GM13976 (cell line): Measurements from ENCODE around the gene GALNT12.

ENCODE experiments used
- DNase-seq: peaks from one replicate; pipeline ENCODE4 v3.0.0; 2012; ENCODE audit warnings: low spot score
- in situ Hi-C: fragments of 300-500 bp; cut with MboI; formaldehyde crosslinking; loops from one replicate; pipeline ENCODE4 v1.12.0; 2022; ENCODE audit warnings: low sequenced_read_pairs, mixed read lengths, inconsistent platforms; ENCODE audit not compliant: unreplicated experiment
- TF ChIP-seq, protein P1 (sequence below): IDR thresholded peaks from 2 replicates; pipeline ENCODE4 v1.5.1; 2012; ENCODE audit warnings: borderline replicate concordance, mild to moderate bottlenecking; ENCODE audit not compliant: insufficient read depth; ENCODE audit errors: extremely low read depth, missing control alignments, control extremely low read depth

The GALNT12 gene

GRCh38 chr9:98856982-98857381 lies 49.5 kb downstream of the GALNT12 start:
- TF ChIP-seq, protein P1, sequence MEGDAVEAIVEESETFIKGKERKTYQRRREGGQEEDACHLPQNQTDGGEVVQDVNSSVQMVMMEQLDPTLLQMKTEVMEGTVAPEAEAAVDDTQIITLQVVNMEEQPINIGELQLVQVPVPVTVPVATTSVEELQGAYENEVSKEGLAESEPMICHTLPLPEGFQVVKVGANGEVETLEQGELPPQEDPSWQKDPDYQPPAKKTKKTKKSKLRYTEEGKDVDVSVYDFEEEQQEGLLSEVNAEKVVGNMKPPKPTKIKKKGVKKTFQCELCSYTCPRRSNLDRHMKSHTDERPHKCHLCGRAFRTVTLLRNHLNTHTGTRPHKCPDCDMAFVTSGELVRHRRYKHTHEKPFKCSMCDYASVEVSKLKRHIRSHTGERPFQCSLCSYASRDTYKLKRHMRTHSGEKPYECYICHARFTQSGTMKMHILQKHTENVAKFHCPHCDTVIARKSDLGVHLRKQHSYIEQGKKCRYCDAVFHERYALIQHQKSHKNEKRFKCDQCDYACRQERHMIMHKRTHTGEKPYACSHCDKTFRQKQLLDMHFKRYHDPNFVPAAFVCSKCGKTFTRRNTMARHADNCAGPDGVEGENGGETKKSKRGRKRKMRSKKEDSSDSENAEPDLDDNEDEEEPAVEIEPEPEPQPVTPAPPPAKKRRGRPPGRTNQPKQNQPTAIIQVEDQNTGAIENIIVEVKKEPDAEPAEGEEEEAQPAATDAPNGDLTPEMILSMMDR = no peak
- in situ Hi-C loops = no loop called here
- no peak for DNase-seq

DNA sequence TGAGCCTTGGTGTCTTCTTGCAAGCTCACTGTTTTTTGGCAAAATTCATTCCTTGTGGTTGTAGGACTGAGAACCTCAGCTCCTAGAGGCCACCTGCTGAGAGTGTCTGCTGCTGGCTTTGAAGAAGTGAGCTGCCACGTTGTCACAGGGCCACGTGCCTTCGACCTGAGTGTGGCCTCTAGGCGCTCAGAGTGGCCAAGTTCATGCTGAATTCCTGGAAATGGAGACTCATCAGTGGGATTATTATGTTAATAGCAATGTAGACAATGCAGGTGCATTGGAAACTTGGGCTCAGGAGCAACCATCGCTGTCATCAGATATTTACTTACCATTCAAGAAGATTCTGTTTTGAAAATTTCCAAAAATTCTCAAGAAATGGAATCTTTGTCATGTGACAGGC lies 52.5 kb downstream of the GALNT12 start:
- no peak for DNase-seq
- in situ Hi-C loops = no loop called here
- TF ChIP-seq, protein P1 = no peak

DNA sequence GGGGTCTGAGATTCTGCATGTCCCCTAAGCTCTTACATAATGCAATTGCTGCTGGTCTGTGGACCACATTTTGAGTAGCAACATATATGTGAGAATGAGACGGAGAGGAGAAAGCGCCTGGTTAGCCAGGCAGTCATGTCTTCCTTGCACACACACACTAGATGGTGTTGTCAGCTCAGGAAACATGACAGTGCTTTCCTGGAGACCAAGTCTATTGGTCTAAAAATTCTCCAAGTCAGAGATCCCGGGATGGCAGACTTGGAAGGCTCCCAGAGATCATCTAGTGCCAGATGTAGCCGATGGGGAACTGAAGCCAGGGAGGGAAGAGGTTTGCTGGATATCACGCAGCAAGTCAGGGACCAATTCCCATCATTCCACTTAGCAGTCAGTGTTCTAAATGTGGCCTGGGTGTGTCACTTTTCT lies 53.4 kb downstream of the GALNT12 start:
- DNase-seq = no peak
- in situ Hi-C loops = no loop called here
- TF ChIP-seq, protein P1 = no peak

GRCh38 chr9:98861781-98862504 lies 54.5 kb downstream of the GALNT12 start:
- TF ChIP-seq, protein P1 = no peak
- no peak for DNase-seq
- in situ Hi-C loops = no loop called here

DNA sequence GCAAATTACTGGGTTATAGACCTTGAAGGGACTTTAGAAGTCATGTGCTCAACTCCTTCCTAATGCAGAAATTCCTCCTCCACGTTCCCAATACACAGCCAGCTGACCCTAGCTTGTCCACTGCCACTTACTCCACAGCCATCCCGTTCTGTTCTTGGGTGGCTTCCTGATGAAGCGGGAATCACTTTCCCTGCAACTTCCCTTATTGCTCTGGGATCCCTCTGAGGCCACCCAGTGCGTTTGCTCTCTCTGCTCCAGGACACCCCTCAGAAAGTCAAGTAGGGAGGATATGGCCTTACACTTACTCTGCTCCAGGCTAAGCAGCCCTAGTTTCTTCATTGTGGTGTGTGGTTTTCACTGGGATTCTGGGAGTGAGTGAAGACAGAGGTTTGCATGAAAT lies 55.5 kb downstream of the GALNT12 start:
- in situ Hi-C loops = no loop called here
- no peak for DNase-seq
- TF ChIP-seq, protein P1 = no peak

GRCh38 chr9:98864281-98865174 lies 57.1 kb downstream of the GALNT12 start:
- TF ChIP-seq, protein P1 = no peak
- no peak for DNase-seq
- in situ Hi-C loops = no loop called here
